NT2/D1 (cell line): ENCODE results near the gene CNRIP1.

Experiments
- SUZ12 ChIP-seq: IDR thresholded peaks from 2 replicates; pipeline ENCODE4 v1.6.1; 2011; ENCODE audit not compliant: insufficient read length, insufficient read depth; ENCODE audit errors: extremely low read depth
- YY1 ChIP-seq: IDR thresholded peaks from 2 replicates; pipeline ENCODE4 v1.6.1; 2011; ENCODE audit not compliant: insufficient read length, insufficient read depth
- ZNF274 ChIP-seq: IDR thresholded peaks from 2 replicates; pipeline ENCODE4 v1.6.1; 2011; ENCODE audit warnings: mild to moderate bottlenecking, low read depth, low read length

DNA sequence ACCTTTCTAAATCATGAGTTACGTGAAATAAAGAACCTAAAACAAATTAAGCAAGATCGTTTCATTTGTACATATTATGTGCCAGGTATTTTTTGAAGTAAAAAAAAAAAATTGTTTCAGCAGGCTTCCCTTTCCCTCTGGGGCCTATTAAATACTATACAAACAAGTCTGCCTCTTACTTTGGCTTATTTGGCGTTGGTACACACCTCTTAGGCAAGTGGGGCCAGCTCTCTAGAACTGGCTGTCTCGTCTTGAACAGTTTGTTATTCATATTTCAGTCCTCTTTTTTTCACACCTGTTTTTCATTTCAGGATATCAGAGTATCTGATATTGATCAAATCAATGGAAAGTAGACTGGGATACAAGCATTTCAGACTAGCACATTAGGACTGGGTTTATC is 40.1 kb downstream of the CNRIP1 start:
- TF ChIP-seq ZNF274 (no peak), YY1 (no peak), SUZ12 (no peak)
